HEK293 (cell line): ENCODE data around the gene POLE3.
A peak's percentile ranks its signal among the peaks of the same experiment; 100 is the strongest.

Experiments used
- EGR2 ChIP-seq: fragments of 450-650 bp; formaldehyde crosslinking; IDR thresholded peaks from 2 replicates; pipeline ENCODE4 v1.5.1; 2016; ENCODE audit warnings: low read depth, missing biosample characterization, missing genetic modification characterization
- KLF1 ChIP-seq: fragments of 450-650 bp; formaldehyde crosslinking; IDR thresholded peaks from 2 replicates; pipeline ENCODE4 v1.5.1; 2016; ENCODE audit warnings: missing biosample characterization, missing genetic modification characterization
- SCRT2 ChIP-seq: fragments of 450-650 bp; formaldehyde crosslinking; IDR thresholded peaks from 2 replicates; pipeline ENCODE4 v1.5.1; 2016; ENCODE audit warnings: missing biosample characterization, missing genetic modification characterization
- SP7 ChIP-seq: fragments of 450-650 bp; formaldehyde crosslinking; IDR thresholded peaks from 2 replicates; pipeline ENCODE4 v1.5.1; 2016; ENCODE audit warnings: missing biosample characterization, missing genetic modification characterization
- TRIM28 ChIP-seq: IDR thresholded peaks from 2 replicates; pipeline ENCODE4 v1.6.1; 2011; ENCODE audit warnings: low read length, control low read depth, borderline replicate concordance
- ZEB2 ChIP-seq: fragments of 450-650 bp; formaldehyde crosslinking; IDR thresholded peaks from 2 replicates; pipeline ENCODE4 v1.5.1; 2016; ENCODE audit warnings: missing biosample characterization, missing genetic modification characterization
- ZFP37 ChIP-seq: fragments of 450-650 bp; formaldehyde crosslinking; IDR thresholded peaks from 2 replicates; pipeline ENCODE4 v1.5.1; 2016; ENCODE audit warnings: missing biosample characterization, missing genetic modification characterization
- ZNF10 ChIP-seq: fragments of 450-650 bp; formaldehyde crosslinking; IDR thresholded peaks from 2 replicates; pipeline ENCODE4 v1.5.1; 2017; ENCODE audit warnings: missing biosample characterization, missing genetic modification characterization
- ZNF112 ChIP-seq: fragments of 450-650 bp; formaldehyde crosslinking; IDR thresholded peaks from 2 replicates; pipeline ENCODE4 v1.5.0; 2017; ENCODE audit warnings: missing biosample characterization, missing genetic modification characterization
- ZNF169 ChIP-seq: fragments of 450-650 bp; formaldehyde crosslinking; IDR thresholded peaks from 2 replicates; pipeline ENCODE4 v1.5.1; 2016; ENCODE audit warnings: missing biosample characterization, missing genetic modification characterization
- ZNF174 ChIP-seq: fragments of 450-650 bp; formaldehyde crosslinking; IDR thresholded peaks from 2 replicates; pipeline ENCODE4 v1.5.0; 2017; ENCODE audit warnings: missing biosample characterization, mild to moderate bottlenecking, missing genetic modification characterization
- ZNF184 ChIP-seq: fragments of 450-650 bp; IDR thresholded peaks from 2 replicates; pipeline ENCODE4 v1.5.1; 2018; ENCODE audit warnings: missing biosample characterization, mild to moderate bottlenecking, missing genetic modification characterization
- ZNF19 ChIP-seq: fragments of 450-650 bp; formaldehyde crosslinking; IDR thresholded peaks from 2 replicates; pipeline ENCODE4; 2016; ENCODE audit warnings: missing biosample characterization, missing genetic modification characterization, low read depth
- ZNF2 ChIP-seq: fragments of 450-650 bp; formaldehyde crosslinking; IDR thresholded peaks from 2 replicates; pipeline ENCODE4 v1.5.1; 2016; ENCODE audit warnings: missing biosample characterization, missing genetic modification characterization
- ZNF214 ChIP-seq: fragments of 450-650 bp; formaldehyde crosslinking; IDR thresholded peaks from 2 replicates; pipeline ENCODE4 v1.5.1; 2017; ENCODE audit warnings: missing biosample characterization, mild to moderate bottlenecking, missing genetic modification characterization, borderline replicate concordance
- ZNF274 ChIP-seq, 2 experiments: fragments of 200-500 bp in 1 of 2; fragments of 450-650 bp in 1 of 2; sonication (Bioruptor generic) in 1 of 2; formaldehyde crosslinking in 1 of 2; IDR thresholded peaks; 2 replicates each; pipeline versions ENCODE4 v1.5.1 to v1.6.1; 2014 to 2016; ENCODE audit warnings: borderline replicate concordance in 1 of 2, inconsistent platforms in 1 of 2, low read length in 1 of 2, missing biosample characterization in 1 of 2, missing genetic modification characterization in 1 of 2
- ZNF366 ChIP-seq: fragments of 450-650 bp; formaldehyde crosslinking; conservative IDR thresholded peaks from 2 replicates; pipeline ENCODE4 v1.5.1; 2016; ENCODE audit warnings: missing biosample characterization, missing genetic modification characterization
- ZNF510 ChIP-seq: fragments of 450-650 bp; formaldehyde crosslinking; IDR thresholded peaks from 2 replicates; pipeline ENCODE4 v1.5.1; 2018; ENCODE audit warnings: mild to moderate bottlenecking, missing genetic modification characterization, missing biosample characterization; ENCODE audit not compliant: insufficient replicate concordance
- ZNF596 ChIP-seq: fragments of 450-650 bp; IDR thresholded peaks from 2 replicates; pipeline ENCODE4 v1.5.0; 2018; ENCODE audit warnings: missing biosample characterization, mild to moderate bottlenecking, missing genetic modification characterization, moderate library complexity
- ZNF670 ChIP-seq: fragments of 450-650 bp; formaldehyde crosslinking; IDR thresholded peaks from 2 replicates; pipeline ENCODE4 v1.5.1; 2016; ENCODE audit warnings: missing biosample characterization, missing genetic modification characterization, low read depth
- ZNF707 ChIP-seq: fragments of 450-650 bp; formaldehyde crosslinking; IDR thresholded peaks from 2 replicates; pipeline ENCODE4 v1.5.1; 2016; ENCODE audit warnings: missing biosample characterization, missing genetic modification characterization
- ZNF747 ChIP-seq: fragments of 450-650 bp; formaldehyde crosslinking; IDR thresholded peaks from 2 replicates; pipeline ENCODE4 v1.5.1; 2016; ENCODE audit warnings: missing biosample characterization, missing genetic modification characterization
- ZNF777 ChIP-seq: fragments of 450-650 bp; formaldehyde crosslinking; IDR thresholded peaks from 2 replicates; pipeline ENCODE4 v1.5.1; 2017; ENCODE audit warnings: missing biosample characterization, missing genetic modification characterization, borderline replicate concordance
- ZNF837 ChIP-seq: fragments of 450-650 bp; formaldehyde crosslinking; IDR thresholded peaks from 2 replicates; pipeline ENCODE4 v1.5.1; 2016; ENCODE audit warnings: missing biosample characterization, missing genetic modification characterization
- ZSCAN16 ChIP-seq: fragments of 450-650 bp; formaldehyde crosslinking; IDR thresholded peaks from 2 replicates; pipeline ENCODE4 v1.5.1; 2016; ENCODE audit warnings: missing biosample characterization, missing genetic modification characterization
- TF ChIP-seq, protein P1 (sequence below): fragments of 450-650 bp; formaldehyde crosslinking; IDR thresholded peaks from 2 replicates; pipeline ENCODE4 v1.5.0; 2017; ENCODE audit warnings: missing biosample characterization, missing genetic modification characterization, borderline replicate concordance
- TF ChIP-seq, protein P2 (sequence below): fragments of 450-650 bp; formaldehyde crosslinking; IDR thresholded peaks from 2 replicates; pipeline ENCODE4 v1.5.1; 2017; ENCODE audit warnings: missing biosample characterization, missing genetic modification characterization
- TF ChIP-seq, protein P3 (sequence below): fragments of 450-650 bp; formaldehyde crosslinking; IDR thresholded peaks from 2 replicates; pipeline ENCODE4 v1.5.1; 2016; ENCODE audit warnings: missing biosample characterization, missing genetic modification characterization
- TF ChIP-seq, protein P4 (sequence below): fragments of 450-650 bp; formaldehyde crosslinking; IDR thresholded peaks from 2 replicates; pipeline ENCODE4 v1.5.1; 2016; ENCODE audit warnings: missing biosample characterization, missing genetic modification characterization

The POLE3 gene

DNA sequence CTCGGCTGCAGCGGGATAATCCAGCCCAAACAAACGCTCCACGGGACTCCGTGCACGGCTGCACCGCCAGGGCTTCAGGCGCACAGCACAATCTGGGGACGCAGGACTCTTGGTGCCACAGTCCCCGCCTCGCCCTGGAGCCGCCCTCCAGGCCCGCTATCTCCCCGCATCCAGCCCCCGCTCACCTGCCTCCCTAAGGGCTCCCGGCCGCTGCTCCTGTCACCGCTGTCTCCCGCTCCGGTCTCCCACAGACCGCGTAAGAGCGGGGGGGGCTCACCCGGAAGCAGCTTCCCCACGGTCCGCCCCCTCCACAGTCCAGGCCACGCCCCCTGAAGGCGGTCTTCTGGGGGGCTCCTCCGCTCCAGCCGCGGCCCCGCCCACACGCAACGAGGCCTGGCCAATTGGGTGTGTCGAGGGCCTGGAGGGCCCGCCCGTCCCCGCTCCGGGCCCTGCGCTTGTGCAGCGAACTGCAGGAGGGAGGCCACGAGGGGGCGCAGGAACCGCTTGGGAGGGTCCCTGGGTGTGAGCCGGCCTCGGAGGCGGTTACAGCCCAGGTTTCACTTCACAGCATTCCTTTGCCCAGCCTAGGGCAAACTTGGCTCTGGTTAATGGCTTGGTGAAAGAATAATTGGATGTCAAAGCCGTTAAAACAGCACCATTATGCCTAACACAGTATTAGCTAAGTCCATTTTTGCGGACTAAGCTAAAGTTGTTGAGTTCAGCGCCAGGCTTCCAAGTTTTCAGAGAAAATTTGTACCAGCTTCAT, 9.3 kb downstream of the POLE3 start, which contains the start of gene ALAD (continued):
- TF ChIP-seq ZNF777 (tag by site-specific recombination) (peak; percentile 18; the same call in 1 of the 2 replicates), ZNF214 (tag by site-specific recombination) (no peak), ZNF837 (tag by site-specific recombination) (no peak), ZNF274 (IDR thresholded peaks at IDR 0.05; ENCODE audit: low read length) (no peak), ZNF274 (tag by site-specific recombination; IDR thresholded peaks at IDR 0.05; ENCODE audit: borderline replicate concordance) (no peak), ZNF366 (tag by site-specific recombination) (no peak), ZEB2 (tag by site-specific recombination) (peak; percentile 71; the same call in 1 of the 2 replicates), ZNF670 (tag by site-specific recombination) (no peak), ZNF707 (tag by site-specific recombination) (no peak), KLF1 (tag by site-specific recombination) (peak; percentile 63), ZNF174 (tag by site-specific recombination) (no peak), ZNF19 (tag by site-specific recombination) (no peak), ZNF169 (tag by site-specific recombination) (no peak), TRIM28 (no peak), ZNF10 (tag by site-specific recombination) (no peak), ZNF112 (no peak), ZNF747 (tag by site-specific recombination) (no peak), ZNF510 (tag by site-specific recombination) (no peak), ZNF184 (tag by site-specific recombination) (no peak), EGR2 (tag by site-specific recombination) (peak; percentile 82; the same call in 1 of the 2 replicates), SCRT2 (tag by site-specific recombination) (no peak), ZNF2 (tag by site-specific recombination) (no peak; the same call in 1 of the 2 replicates), ZFP37 (tag by site-specific recombination) (no peak), ZSCAN16 (no peak), SP7 (tag by site-specific recombination) (peak; percentile 49), ZNF596 (tag by site-specific recombination) (no peak)
- TF ChIP-seq, protein P1, sequence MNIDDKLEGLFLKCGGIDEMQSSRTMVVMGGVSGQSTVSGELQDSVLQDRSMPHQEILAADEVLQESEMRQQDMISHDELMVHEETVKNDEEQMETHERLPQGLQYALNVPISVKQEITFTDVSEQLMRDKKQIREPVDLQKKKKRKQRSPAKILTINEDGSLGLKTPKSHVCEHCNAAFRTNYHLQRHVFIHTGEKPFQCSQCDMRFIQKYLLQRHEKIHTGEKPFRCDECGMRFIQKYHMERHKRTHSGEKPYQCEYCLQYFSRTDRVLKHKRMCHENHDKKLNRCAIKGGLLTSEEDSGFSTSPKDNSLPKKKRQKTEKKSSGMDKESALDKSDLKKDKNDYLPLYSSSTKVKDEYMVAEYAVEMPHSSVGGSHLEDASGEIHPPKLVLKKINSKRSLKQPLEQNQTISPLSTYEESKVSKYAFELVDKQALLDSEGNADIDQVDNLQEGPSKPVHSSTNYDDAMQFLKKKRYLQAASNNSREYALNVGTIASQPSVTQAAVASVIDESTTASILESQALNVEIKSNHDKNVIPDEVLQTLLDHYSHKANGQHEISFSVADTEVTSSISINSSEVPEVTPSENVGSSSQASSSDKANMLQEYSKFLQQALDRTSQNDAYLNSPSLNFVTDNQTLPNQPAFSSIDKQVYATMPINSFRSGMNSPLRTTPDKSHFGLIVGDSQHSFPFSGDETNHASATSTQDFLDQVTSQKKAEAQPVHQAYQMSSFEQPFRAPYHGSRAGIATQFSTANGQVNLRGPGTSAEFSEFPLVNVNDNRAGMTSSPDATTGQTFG (tag by site-specific recombination), result no peak
- TF ChIP-seq, protein P2, sequence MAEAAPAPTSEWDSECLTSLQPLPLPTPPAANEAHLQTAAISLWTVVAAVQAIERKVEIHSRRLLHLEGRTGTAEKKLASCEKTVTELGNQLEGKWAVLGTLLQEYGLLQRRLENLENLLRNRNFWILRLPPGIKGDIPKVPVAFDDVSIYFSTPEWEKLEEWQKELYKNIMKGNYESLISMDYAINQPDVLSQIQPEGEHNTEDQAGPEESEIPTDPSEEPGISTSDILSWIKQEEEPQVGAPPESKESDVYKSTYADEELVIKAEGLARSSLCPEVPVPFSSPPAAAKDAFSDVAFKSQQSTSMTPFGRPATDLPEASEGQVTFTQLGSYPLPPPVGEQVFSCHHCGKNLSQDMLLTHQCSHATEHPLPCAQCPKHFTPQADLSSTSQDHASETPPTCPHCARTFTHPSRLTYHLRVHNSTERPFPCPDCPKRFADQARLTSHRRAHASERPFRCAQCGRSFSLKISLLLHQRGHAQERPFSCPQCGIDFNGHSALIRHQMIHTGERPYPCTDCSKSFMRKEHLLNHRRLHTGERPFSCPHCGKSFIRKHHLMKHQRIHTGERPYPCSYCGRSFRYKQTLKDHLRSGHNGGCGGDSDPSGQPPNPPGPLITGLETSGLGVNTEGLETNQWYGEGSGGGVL (tag by site-specific recombination), result peak; percentile 82
- TF ChIP-seq, protein P3, sequence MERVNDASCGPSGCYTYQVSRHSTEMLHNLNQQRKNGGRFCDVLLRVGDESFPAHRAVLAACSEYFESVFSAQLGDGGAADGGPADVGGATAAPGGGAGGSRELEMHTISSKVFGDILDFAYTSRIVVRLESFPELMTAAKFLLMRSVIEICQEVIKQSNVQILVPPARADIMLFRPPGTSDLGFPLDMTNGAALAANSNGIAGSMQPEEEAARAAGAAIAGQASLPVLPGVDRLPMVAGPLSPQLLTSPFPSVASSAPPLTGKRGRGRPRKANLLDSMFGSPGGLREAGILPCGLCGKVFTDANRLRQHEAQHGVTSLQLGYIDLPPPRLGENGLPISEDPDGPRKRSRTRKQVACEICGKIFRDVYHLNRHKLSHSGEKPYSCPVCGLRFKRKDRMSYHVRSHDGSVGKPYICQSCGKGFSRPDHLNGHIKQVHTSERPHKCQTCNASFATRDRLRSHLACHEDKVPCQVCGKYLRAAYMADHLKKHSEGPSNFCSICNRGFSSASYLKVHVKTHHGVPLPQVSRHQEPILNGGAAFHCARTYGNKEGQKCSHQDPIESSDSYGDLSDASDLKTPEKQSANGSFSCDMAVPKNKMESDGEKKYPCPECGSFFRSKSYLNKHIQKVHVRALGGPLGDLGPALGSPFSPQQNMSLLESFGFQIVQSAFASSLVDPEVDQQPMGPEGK (tag by site-specific recombination), result peak; percentile 99
- TF ChIP-seq, protein P4, sequence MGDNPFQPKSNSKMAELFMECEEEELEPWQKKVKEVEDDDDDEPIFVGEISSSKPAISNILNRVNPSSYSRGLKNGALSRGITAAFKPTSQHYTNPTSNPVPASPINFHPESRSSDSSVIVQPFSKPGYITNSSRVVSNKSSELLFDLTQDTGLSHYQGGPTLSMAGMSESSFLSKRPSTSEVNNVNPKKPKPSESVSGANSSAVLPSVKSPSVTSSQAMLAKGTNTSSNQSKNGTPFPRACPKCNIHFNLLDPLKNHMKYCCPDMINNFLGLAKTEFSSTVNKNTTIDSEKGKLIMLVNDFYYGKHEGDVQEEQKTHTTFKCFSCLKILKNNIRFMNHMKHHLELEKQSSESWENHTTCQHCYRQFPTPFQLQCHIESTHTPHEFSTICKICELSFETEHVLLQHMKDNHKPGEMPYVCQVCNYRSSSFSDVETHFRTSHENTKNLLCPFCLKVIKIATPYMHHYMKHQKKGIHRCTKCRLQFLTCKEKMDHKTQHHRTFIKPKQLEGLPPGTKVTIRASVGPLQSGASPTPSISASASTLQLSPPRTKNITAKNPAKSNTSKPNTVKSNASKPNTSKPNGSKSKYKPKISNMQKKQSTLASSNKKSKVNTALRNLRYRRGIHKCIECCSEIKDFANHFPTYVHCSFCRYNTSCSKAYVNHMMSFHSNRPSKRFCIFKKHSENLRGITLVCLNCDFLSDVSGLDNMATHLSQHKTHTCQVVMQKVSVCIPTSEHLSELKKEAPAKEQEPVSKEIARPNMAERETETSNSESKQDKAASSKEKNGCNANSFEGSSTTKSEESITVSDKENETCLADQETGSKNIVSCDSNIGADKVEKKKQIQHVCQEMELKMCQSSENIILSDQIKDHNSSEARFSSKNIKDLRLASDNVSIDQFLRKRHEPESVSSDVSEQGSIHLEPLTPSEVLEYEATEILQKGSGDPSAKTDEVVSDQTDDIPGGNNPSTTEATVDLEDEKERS (tag by site-specific recombination), result no peak
